Measurements from ENCODE around the gene METTL24. TPM values are rescaled to one million over a fixed set of nuclear protein-coding genes. Genes with fewer than 3 reads are reported as not detected.
A peak's percentile ranks its signal among the peaks of the same experiment; 100 is the strongest.
"Not testable (repeated sequence)": the region's sequence is repeated elsewhere in the genome, so short reads cannot be mapped to it uniquely, and the experiment has no call there.

Gene METTL24
- total RNA-seq, 4 donors from 2014 or later, result 2.6 to 12.6 (median 4.0) TPM

GRCh38 chr6:110255211-110255750 is 102.9 kb downstream of the METTL24 start:
- no peaks in the 10 kb centered on the region for H3K27me3 ChIP-seq
- no peak for TF ChIP-seq CTCF (IDR thresholded peaks at IDR 0.05)
- TF ChIP-seq POLR2A (IDR thresholded peaks at IDR 0.05), result no peak
- H3K27ac ChIP-seq, result no peak overlapping the region
- WGBS, 2 donors, result 5 to 9% methylated on average over 5 of the region's 5 CpGs
- no peak overlapping the region for H3K4me3 ChIP-seq (replicated peaks in 1 of 3)
- intact Hi-C loops (cut with DNase I), result no loop called here
- no peaks in the 10 kb centered on the region for H3K36me3 ChIP-seq
- no peaks in the 10 kb centered on the region for H3K4me1 ChIP-seq
- no peaks in the 10 kb centered on the region for H3K9me3 ChIP-seq
- DNase-seq, result peak; percentile 3 to 10

- intact Hi-C loops (cut with DNase I), result no loop called here
- Histone ChIP-seq H3K27ac (no peak overlapping the region), H3K9me3 (no peaks in the 10 kb centered on the region), H3K4me3 (replicated peaks in 1 of 3) (no peak overlapping the region), H3K27me3 (no peaks in the 10 kb centered on the region), H3K4me1 (no peaks in the 10 kb centered on the region), H3K36me3 (no peaks in the 10 kb centered on the region)
- peak in 1 of 2 donors; percentile 11 for DNase-seq
- TF ChIP-seq POLR2A (IDR thresholded peaks at IDR 0.05) (no peak), CTCF (IDR thresholded peaks at IDR 0.05) (no peak)
- WGBS, 2 donors, result 58 to 66% methylated on average over 5 of the region's 5 CpGs
Measured at GRCh38 chr6:110250838-110251237, 107.3 kb downstream of the METTL24 start.

GRCh38 chr6:110250058-110250457 is 108.1 kb downstream of the METTL24 start:
- no peak overlapping the region for H3K4me3 ChIP-seq (replicated peaks in 1 of 3)
- H3K4me1 ChIP-seq, result no peaks in the 10 kb centered on the region
- H3K27me3 ChIP-seq, result no peaks in the 10 kb centered on the region
- H3K9me3 ChIP-seq, result no peaks in the 10 kb centered on the region
- TF ChIP-seq POLR2A (IDR thresholded peaks at IDR 0.05) (no peak), CTCF (IDR thresholded peaks at IDR 0.05) (no peak)
- 73 to 78% methylated on average over 4 of the region's 4 CpGs for WGBS, 2 donors
- no peak for DNase-seq
- intact Hi-C loops (cut with DNase I), result no loop called here
- no peak overlapping the region for H3K27ac ChIP-seq
- no peaks in the 10 kb centered on the region for H3K36me3 ChIP-seq

GRCh38 chr6:110246900-110247546 is 111.1 kb downstream of the METTL24 start:
- Histone ChIP-seq H3K27ac (no peak overlapping the region), H3K27me3 (no peaks in the 10 kb centered on the region), H3K9me3 (no peaks in the 10 kb centered on the region), H3K4me3 (replicated peaks in 1 of 3) (no peak overlapping the region), H3K36me3 (no peaks in the 10 kb centered on the region), H3K4me1 (no peaks in the 10 kb centered on the region)
- WGBS, 2 donors, result 94 to 96% methylated on average over 3 of the region's 3 CpGs
- DNase-seq, result no peak
- intact Hi-C loops (cut with DNase I), result no loop called here
- TF ChIP-seq CTCF (IDR thresholded peaks at IDR 0.05) (no peak), POLR2A (IDR thresholded peaks at IDR 0.05) (no peak)

- Histone ChIP-seq H3K4me3 (replicated peaks in 1 of 3) (no peak overlapping the region), H3K4me1 (no peaks in the 10 kb centered on the region), H3K36me3 (no peaks in the 10 kb centered on the region), H3K9me3 (no peaks in the 10 kb centered on the region), H3K27ac (no peak overlapping the region), H3K27me3 (no peaks in the 10 kb centered on the region)
- TF ChIP-seq POLR2A (IDR thresholded peaks at IDR 0.05) (no peak), CTCF (IDR thresholded peaks at IDR 0.05) (no peak)
- DNase-seq, result no peak
- 93 to 95% methylated on average over 3 of the region's 3 CpGs for WGBS, 2 donors
- intact Hi-C loops (cut with DNase I), result no loop called here
Measured at GRCh38 chr6:110246378-110246777, 111.8 kb downstream of the METTL24 start.

GRCh38 chr6:110244621-110245020 is 113.5 kb downstream of the METTL24 start:
- H3K36me3 ChIP-seq; DNase-seq; H3K4me1 ChIP-seq; H3K27me3 ChIP-seq; H3K4me3 ChIP-seq (replicated peaks in 1 of 3); H3K27ac ChIP-seq; intact Hi-C loops (cut with DNase I); H3K9me3 ChIP-seq: not testable (repeated sequence)
- WGBS, 2 donors, result 91 to 92% methylated on average over 3 of the region's 3 CpGs
